RWPE1 (cell line): ENCODE data around the gene NANOS3.
A peak's percentile ranks its signal among the peaks of the same experiment; 100 is the strongest.

Experiments used
- CTCF ChIA-PET: fragments of 350-600 bp; sonication (Branson Sonifier 250); formaldehyde crosslinking; extraction: SDS; loops from one replicate; lab custom pipeline; 2021; lab: Yijun Ruan, JAX
- POLR2A ChIA-PET: fragments of 400-600 bp; formaldehyde crosslinking; extraction: SDS; loops from one replicate; lab custom pipeline; 2020; ENCODE audit warnings: antibody characterized with exemption; ENCODE audit not compliant: low non-redundant PET; lab: Yijun Ruan, JAX
- DNase-seq: peaks from one replicate; pipeline ENCODE4 v3.0.0; 2012; ENCODE audit warnings: low spot score
- H3K27ac ChIP-seq: fragments of 450-650 bp; 2 replicates; pipeline ENCODE4 v1.5.1; 2017
- CTCF ChIP-seq: fragments of 450-650 bp; conservative IDR thresholded peaks from 2 replicates; pipeline ENCODE4 v1.5.1; 2017; ENCODE audit warnings: low read depth, mild to moderate bottlenecking

The NANOS3 gene

DNA sequence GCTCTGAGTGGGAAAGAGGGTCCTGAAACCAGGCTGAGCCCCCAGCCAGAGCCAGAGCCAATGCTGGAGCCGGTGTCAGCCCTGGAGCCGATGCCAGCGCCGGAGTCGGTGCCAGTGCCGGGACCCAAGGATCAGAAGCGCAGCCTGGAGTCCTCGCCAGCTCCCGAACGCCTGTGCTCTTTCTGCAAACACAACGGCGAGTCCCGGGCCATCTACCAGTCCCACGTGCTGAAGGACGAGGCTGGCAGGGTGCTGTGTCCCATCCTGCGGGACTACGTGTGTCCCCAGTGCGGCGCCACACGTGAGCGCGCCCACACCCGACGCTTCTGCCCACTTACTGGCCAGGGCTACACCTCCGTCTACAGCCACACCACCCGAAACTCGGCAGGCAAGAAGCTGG, 369 bp downstream of the NANOS3 start:
- CTCF ChIA-PET = interaction anchor here (0.6 kb wide), 2 partner anchors 8 to 164 kb away, joined by 4 to 5 read pairs; no protein-coding TSS in a partner anchor

GRCh38 chr19:13880059-13881043, 3.4 kb downstream of the NANOS3 start:
- peak overlapping the region; percentile 83 for H3K27ac ChIP-seq
- TF ChIP-seq CTCF = peak; percentile 100
- ChIA-PET POLR2A (no interaction called here), CTCF (interaction anchor here (0.5 to 1.4 kb wide), 19 partner anchors 8 to 597 kb away, joined by 3 to 7 read pairs (median 3); partner anchors contain the start of gene MISP3)
- peak; percentile 96 for DNase-seq

More for the DNA sequence above, 369 bp downstream of the NANOS3 start:
- no peak for TF ChIP-seq CTCF
- H3K27ac ChIP-seq = no peak overlapping the region
- POLR2A ChIA-PET = no interaction called here
- DNase-seq = no peak

DNA sequence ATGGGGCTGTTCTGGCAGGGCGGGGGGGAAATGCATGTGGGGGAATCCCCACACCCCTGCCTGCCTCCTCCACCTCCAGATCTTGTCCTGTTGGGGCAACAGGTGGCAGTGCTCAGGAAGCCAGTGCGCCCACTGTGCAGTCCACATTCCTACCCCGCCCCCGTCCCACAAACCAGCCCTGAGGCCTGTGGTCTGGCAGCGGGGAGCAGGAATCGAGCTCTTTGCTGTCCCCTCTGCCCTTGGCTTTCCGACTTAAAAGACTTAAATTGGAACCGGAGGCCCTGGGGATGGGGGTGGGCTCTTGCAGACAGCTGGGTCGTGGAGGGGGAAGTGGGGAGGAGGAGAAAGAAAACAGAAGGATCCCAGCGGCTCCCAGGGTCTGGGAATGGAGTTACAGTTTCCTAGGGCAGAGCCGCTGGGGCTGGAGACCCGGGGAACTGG, 4.3 kb downstream of the NANOS3 start:
- peak overlapping the region; percentile 83 for H3K27ac ChIP-seq
- POLR2A ChIA-PET = no interaction called here
- CTCF ChIA-PET = interaction anchor here (0.5 to 1.4 kb wide), 4 partner anchors 18 to 139 kb away, joined by 3 to 5 read pairs (median 4); no protein-coding TSS in a partner anchor
- TF ChIP-seq CTCF = no peak
- no peak for DNase-seq

GRCh38 chr19:13881692-13882418, 4.9 kb downstream of the NANOS3 start:
- CTCF ChIA-PET = interaction anchor here (0.5 to 1.4 kb wide), 3 partner anchors 18 to 140 kb away, joined by 3 to 5 read pairs (median 5); no protein-coding TSS in a partner anchor
- no peak for TF ChIP-seq CTCF
- POLR2A ChIA-PET = interaction anchor here (0.6 kb wide), 1 partner anchor 126 kb away, joined by 3 read pairs; no protein-coding TSS in a partner anchor
- DNase-seq = no peak
- peak overlapping the region; percentile 83 for H3K27ac ChIP-seq

- peak overlapping the region; percentile 83 for H3K27ac ChIP-seq
- DNase-seq = no peak
- TF ChIP-seq CTCF = no peak
- ChIA-PET POLR2A (interaction anchor here (0.6 kb wide), 1 partner anchor 126 kb away, joined by 3 read pairs; no protein-coding TSS in a partner anchor), CTCF (no interaction called here)
These were observed 5.5 kb downstream of the NANOS3 start for GRCh38 chr19:13882419-13882795.

DNA sequence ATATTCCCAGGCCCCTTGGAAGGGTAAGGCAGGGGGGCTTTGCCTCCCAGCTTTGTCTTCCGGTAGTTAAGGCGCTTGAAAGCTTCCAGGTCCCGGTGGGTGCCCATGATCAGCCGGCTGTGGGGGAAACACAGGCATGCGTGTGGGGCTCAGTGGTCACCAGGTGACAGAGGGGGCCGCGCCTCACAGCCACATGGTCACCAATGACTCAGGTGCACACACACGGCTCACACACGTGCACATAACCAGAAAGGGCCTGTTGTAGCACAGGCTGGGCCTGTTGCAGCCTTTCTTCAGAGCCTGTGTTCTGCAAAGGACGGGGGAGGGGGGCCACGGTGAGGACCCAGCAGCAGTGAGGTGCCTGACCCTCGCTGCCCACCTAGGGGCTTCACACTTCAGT, 5.9 kb downstream of the NANOS3 start:
- ChIA-PET CTCF (no interaction called here), POLR2A (no interaction called here)
- DNase-seq = no peak
- peak overlapping the region; percentile 83 for H3K27ac ChIP-seq
- TF ChIP-seq CTCF = no peak
